AG04449 (cell line): ENCODE measurements around the gene ODC1.

Experiments used
- CTCF ChIA-PET: fragments of 350-600 bp; formaldehyde crosslinking; extraction: SDS; loops from one replicate; lab custom pipeline; 2021; ENCODE audit warnings: antibody characterized with exemption; lab: Yijun Ruan, JAX
- POLR2A ChIA-PET: fragments of 400-600, 350-600 bp; formaldehyde crosslinking; extraction: SDS; loops from one replicate; lab custom pipeline; 2020; ENCODE audit warnings: antibody characterized with exemption, inconsistent platforms; lab: Yijun Ruan, JAX
- DNase-seq: peaks from one replicate; pipeline ENCODE4 v3.0.0-alpha.2; 2010; ENCODE audit warnings: low read depth, low spot score
- H3K4me3 ChIP-seq: 2 replicates; pipeline ENCODE4 v1.5.1; 2011; ENCODE audit warnings: low read depth, mild to moderate bottlenecking, control low read depth, low read length
- CTCF ChIP-seq: IDR thresholded peaks from one replicate; pipeline ENCODE4 v1.5.1; 2011; ENCODE audit warnings: mild to moderate bottlenecking, moderate library complexity, low read length, control low read depth, inconsistent platforms; ENCODE audit not compliant: insufficient read depth; ENCODE audit errors: missing control alignments

Gene ODC1

GRCh38 chr2:10402062-10402585 lies 46.0 kb downstream of the ODC1 start:
- POLR2A ChIA-PET: no interaction called here
- H3K4me3 ChIP-seq: no peak overlapping the region
- no peak for DNase-seq
- no peak for TF ChIP-seq CTCF
- CTCF ChIA-PET: interaction anchor here (1.1 to 2.3 kb wide), 4 partner anchors 9 to 277 kb away, joined by 3 to 9 read pairs (median 4); no protein-coding TSS in a partner anchor

- no peak overlapping the region for H3K4me3 ChIP-seq
- CTCF ChIA-PET: interaction anchor here (1.6 to 2.3 kb wide), 2 partner anchors 10 to 97 kb away, joined by 4 to 9 read pairs; no protein-coding TSS in a partner anchor
- no peak for TF ChIP-seq CTCF
- DNase-seq: no peak
- POLR2A ChIA-PET: no interaction called here
Measured at GRCh38 chr2:10400978-10401951, 46.9 kb downstream of the ODC1 start.

- no peak for TF ChIP-seq CTCF
- CTCF ChIA-PET: no interaction called here
- no peak overlapping the region for H3K4me3 ChIP-seq
- DNase-seq: no peak
- POLR2A ChIA-PET: no interaction called here
Measured at GRCh38 chr2:10400568-10400977, 47.6 kb downstream of the ODC1 start.

DNA sequence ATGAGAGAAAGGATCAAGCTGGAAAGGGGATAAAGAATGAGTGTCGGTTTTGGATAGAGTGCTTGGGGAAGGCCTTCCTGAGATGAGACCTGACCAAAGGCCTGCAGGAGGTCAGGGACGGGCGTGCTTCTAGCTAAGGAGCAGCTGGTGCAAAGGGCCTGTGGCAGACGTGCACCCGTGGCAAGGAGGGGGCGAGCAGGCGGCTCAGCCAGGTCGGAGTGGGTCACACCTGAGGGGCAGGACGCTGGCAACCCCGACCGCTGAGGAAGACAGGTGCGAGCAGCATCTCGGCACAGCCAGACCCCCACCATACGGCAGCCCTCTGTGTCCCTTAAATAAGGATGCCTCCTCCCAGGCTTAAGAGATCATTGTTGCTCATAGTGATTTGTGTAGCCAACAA lies 48.1 kb downstream of the ODC1 start:
- DNase-seq: no peak
- CTCF ChIA-PET: interaction anchor here (1.0 kb wide), 1 partner anchor 9 kb away, joined by 7 read pairs; no protein-coding TSS in a partner anchor
- TF ChIP-seq CTCF: no peak
- POLR2A ChIA-PET: interaction anchor here (0.6 kb wide), 1 partner anchor 48 kb away, joined by 3 read pairs; no protein-coding TSS in a partner anchor
- H3K4me3 ChIP-seq: no peak overlapping the region

- no peak for DNase-seq
- CTCF ChIA-PET: interaction anchor here (0.7 to 1.0 kb wide), 3 partner anchors 9 to 10 kb away, joined by 3 to 7 read pairs (median 3); no protein-coding TSS in a partner anchor
- no peak for TF ChIP-seq CTCF
- POLR2A ChIA-PET: interaction anchor here (0.6 kb wide), 1 partner anchor 49 kb away, joined by 3 read pairs; no protein-coding TSS in a partner anchor
- no peak overlapping the region for H3K4me3 ChIP-seq
Measured at GRCh38 chr2:10399358-10399757, 48.8 kb downstream of the ODC1 start.

GRCh38 chr2:10398496-10398895 lies 49.6 kb downstream of the ODC1 start:
- POLR2A ChIA-PET: no interaction called here
- no peak for DNase-seq
- CTCF ChIA-PET: interaction anchor here (0.9 kb wide), 1 partner anchor 11 kb away, joined by 3 read pairs; no protein-coding TSS in a partner anchor
- no peak overlapping the region for H3K4me3 ChIP-seq
- TF ChIP-seq CTCF: no peak
